ENCODE data around the gene PRDM16. TPM values are rescaled to one million over a fixed set of nuclear protein-coding genes. Genes with fewer than 3 reads are reported as not detected.

PRDM16 gene
- total RNA-seq, 1 donor from 2014 or later: not detected

- Mint-ChIP-seq H3K4me3 (ENCODE audit: low read depth) (no peak overlapping the region), H3K9me3 (peaks cover 7% of the 10 kb centered on the region), H3K27me3 (ENCODE audit: low read depth) (no peaks in the 10 kb centered on the region), H3K4me1 (ENCODE audit: low read depth) (no peaks in the 10 kb centered on the region), H3K27ac (no peak overlapping the region), H3K36me3 (ENCODE audit: low read depth) (no peaks in the 10 kb centered on the region)
- intact Hi-C loops (cut with micrococcal nuclease): no loop called here
- DNase-seq (ENCODE audit: low spot score): no peak
Observed at GRCh38 chr1:3149277-3149676, 80.3 kb downstream of the PRDM16 start.

GRCh38 chr1:3151456-3151855 lies 82.5 kb downstream of the PRDM16 start:
- Mint-ChIP-seq H3K27ac (no peak overlapping the region), H3K9me3 (peaks cover 3% of the 10 kb centered on the region), H3K27me3 (ENCODE audit: low read depth) (peaks cover 12% of the 10 kb centered on the region), H3K4me3 (ENCODE audit: low read depth) (no peak overlapping the region), H3K4me1 (ENCODE audit: low read depth) (no peaks in the 10 kb centered on the region), H3K36me3 (ENCODE audit: low read depth) (no peaks in the 10 kb centered on the region)
- no peak for DNase-seq (ENCODE audit: low spot score)
- intact Hi-C loops (cut with micrococcal nuclease): no loop called here

- intact Hi-C loops (cut with micrococcal nuclease): no loop called here
- Mint-ChIP-seq H3K4me3 (ENCODE audit: low read depth) (no peak overlapping the region), H3K4me1 (ENCODE audit: low read depth) (no peaks in the 10 kb centered on the region), H3K36me3 (ENCODE audit: low read depth) (no peaks in the 10 kb centered on the region), H3K9me3 (no peaks in the 10 kb centered on the region), H3K27me3 (ENCODE audit: low read depth) (peaks cover 13% of the 10 kb centered on the region), H3K27ac (no peak overlapping the region)
- no peak for DNase-seq (ENCODE audit: low spot score)
Observed at GRCh38 chr1:3152143-3152542, 83.1 kb downstream of the PRDM16 start.

DNA sequence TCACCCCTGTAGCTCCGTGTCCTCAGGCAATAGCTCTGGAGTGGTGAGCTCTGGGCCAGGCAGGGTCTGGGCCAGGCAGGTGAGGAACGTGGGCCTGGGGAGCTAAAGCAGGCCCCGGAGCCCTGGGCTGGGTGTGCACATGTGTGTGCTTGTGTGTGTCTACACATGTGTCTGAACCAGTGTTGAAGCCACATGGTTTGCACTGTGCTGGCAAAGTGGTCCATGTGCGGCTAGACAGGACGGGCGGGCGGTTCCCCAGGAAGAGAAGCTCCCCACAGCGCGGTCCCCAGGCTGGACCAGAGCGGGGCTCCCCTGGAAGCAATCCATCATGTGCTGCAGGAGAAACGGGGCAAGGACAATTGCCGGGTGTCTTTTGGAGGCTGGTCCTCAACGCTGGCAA lies 84.2 kb downstream of the PRDM16 start:
- no peak for DNase-seq (ENCODE audit: low spot score)
- intact Hi-C loops (cut with micrococcal nuclease): no loop called here
- Mint-ChIP-seq H3K9me3 (no peaks in the 10 kb centered on the region), H3K4me3 (ENCODE audit: low read depth) (no peak overlapping the region), H3K27me3 (ENCODE audit: low read depth) (peaks cover 13% of the 10 kb centered on the region), H3K4me1 (ENCODE audit: low read depth) (no peaks in the 10 kb centered on the region), H3K36me3 (ENCODE audit: low read depth) (no peaks in the 10 kb centered on the region), H3K27ac (no peak overlapping the region)

- H3K36me3 Mint-ChIP-seq (ENCODE audit: low read depth): no peaks in the 10 kb centered on the region
- H3K9me3 Mint-ChIP-seq: no peaks in the 10 kb centered on the region
- no peak overlapping the region for H3K4me3 Mint-ChIP-seq (ENCODE audit: low read depth)
- H3K4me1 Mint-ChIP-seq (ENCODE audit: low read depth): no peaks in the 10 kb centered on the region
- H3K27ac Mint-ChIP-seq: no peak overlapping the region
- DNase-seq (ENCODE audit: low spot score): no peak
- H3K27me3 Mint-ChIP-seq (ENCODE audit: low read depth): peaks cover 13% of the 10 kb centered on the region
- intact Hi-C loops (cut with micrococcal nuclease): no loop called here
Observed at GRCh38 chr1:3153902-3154795, 85.1 kb downstream of the PRDM16 start.

GRCh38 chr1:3155056-3155925 lies 86.3 kb downstream of the PRDM16 start:
- Mint-ChIP-seq H3K27ac (no peak overlapping the region), H3K36me3 (ENCODE audit: low read depth) (no peaks in the 10 kb centered on the region), H3K27me3 (ENCODE audit: low read depth) (peaks cover 13% of the 10 kb centered on the region), H3K4me1 (ENCODE audit: low read depth) (no peaks in the 10 kb centered on the region), H3K9me3 (no peaks in the 10 kb centered on the region), H3K4me3 (ENCODE audit: low read depth) (no peak overlapping the region)
- intact Hi-C loops (cut with micrococcal nuclease): no loop called here
- no peak for DNase-seq (ENCODE audit: low spot score)

DNA sequence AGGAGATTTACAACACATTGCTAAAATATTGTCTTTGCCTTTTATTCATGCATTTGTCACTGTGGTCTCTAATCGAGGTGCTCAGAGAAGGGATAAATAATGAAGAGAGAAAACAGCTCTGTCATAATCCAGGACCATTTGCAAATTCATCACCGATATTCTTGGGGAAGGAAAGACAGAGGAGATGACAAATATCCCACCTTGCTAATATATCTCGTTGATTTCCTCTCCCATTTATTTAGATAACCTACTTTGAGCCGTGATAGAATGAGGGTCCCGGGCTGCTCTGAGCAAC lies 86.9 kb downstream of the PRDM16 start:
- Mint-ChIP-seq H3K4me1 (ENCODE audit: low read depth) (no peaks in the 10 kb centered on the region), H3K27me3 (ENCODE audit: low read depth) (peaks cover 13% of the 10 kb centered on the region), H3K27ac (no peak overlapping the region), H3K9me3 (no peaks in the 10 kb centered on the region), H3K4me3 (ENCODE audit: low read depth) (no peak overlapping the region), H3K36me3 (ENCODE audit: low read depth) (no peaks in the 10 kb centered on the region)
- DNase-seq (ENCODE audit: low spot score): no peak
- intact Hi-C loops (cut with micrococcal nuclease): no loop called here

DNA sequence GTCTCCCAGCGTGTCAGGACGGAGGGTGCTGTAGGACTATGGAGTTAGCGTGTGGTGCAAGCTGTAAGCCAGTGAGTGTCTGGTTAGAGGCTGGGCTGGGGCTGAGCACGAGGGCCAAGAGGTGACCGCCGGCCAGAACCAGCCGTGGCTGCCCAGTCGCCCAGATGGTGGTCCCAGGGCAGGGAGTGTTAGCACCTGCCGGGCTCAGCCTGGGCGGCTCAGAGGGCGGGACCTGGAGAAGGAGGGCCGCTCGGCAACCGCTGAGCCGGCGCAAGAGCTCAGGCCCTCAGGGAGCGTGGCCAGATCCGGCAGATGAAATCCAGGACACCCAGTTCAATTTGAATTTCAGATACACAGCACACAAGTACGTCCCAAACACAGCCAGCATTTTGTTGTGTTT lies 87.9 kb downstream of the PRDM16 start:
- DNase-seq (ENCODE audit: low spot score): no peak
- H3K4me1 Mint-ChIP-seq (ENCODE audit: low read depth): no peaks in the 10 kb centered on the region

DNA sequence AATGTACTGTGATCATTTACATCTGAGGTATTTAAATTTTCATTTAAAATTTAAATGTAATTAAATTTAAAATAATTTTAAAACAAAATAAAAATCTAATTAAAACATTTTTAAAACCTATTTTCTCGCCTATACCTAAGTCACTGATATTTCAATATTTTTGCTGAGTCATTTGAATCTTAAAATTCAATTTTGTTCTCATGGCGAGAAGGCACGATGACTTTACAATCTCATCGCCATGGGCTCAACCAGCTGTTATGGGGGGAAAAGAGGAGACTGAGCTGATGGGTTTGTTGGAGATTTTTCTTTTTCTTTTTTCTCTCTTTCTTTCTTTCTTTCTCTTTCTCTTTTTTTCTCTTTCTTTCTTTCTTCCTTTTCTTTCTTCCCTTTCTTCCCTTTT lies 89.3 kb downstream of the PRDM16 start:
- Mint-ChIP-seq H3K27ac (no peak overlapping the region), H3K27me3 (ENCODE audit: low read depth) (peaks cover 13% of the 10 kb centered on the region), H3K9me3 (no peaks in the 10 kb centered on the region), H3K4me3 (ENCODE audit: low read depth) (no peak overlapping the region), H3K4me1 (ENCODE audit: low read depth) (no peaks in the 10 kb centered on the region), H3K36me3 (ENCODE audit: low read depth) (no peaks in the 10 kb centered on the region)
- DNase-seq (ENCODE audit: low spot score): no peak
- intact Hi-C loops (cut with micrococcal nuclease): no loop called here

More for the DNA sequence above, 87.9 kb downstream of the PRDM16 start:
- Mint-ChIP-seq H3K27ac (no peak overlapping the region), H3K4me3 (ENCODE audit: low read depth) (no peak overlapping the region), H3K27me3 (ENCODE audit: low read depth) (peaks cover 13% of the 10 kb centered on the region), H3K9me3 (no peaks in the 10 kb centered on the region), H3K36me3 (ENCODE audit: low read depth) (no peaks in the 10 kb centered on the region)
- intact Hi-C loops (cut with micrococcal nuclease): no loop called here

DNA sequence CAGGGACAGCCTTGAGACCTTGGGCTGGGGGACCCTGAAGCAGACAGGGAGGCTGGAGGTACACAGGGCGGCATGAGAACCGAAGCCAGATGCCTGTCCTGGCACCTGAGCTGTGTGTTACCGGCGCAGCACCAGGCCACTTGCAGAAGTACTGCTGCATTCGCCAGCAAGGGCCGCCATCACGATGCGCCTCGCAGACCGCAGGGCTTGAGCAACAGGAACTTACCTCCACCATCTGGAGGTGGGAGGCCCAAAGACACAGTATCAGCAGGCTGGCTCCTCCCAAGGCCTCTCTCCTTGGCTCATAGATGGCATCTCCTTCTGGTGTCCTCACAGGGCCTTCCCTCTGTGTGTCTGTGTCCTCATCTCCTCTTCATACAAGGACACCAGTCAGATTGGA lies 90.1 kb downstream of the PRDM16 start:
- H3K4me3 Mint-ChIP-seq (ENCODE audit: low read depth): no peak overlapping the region
- no peak for DNase-seq (ENCODE audit: low spot score)
- H3K27me3 Mint-ChIP-seq (ENCODE audit: low read depth): peaks cover 13% of the 10 kb centered on the region
- no peaks in the 10 kb centered on the region for H3K36me3 Mint-ChIP-seq (ENCODE audit: low read depth)
- intact Hi-C loops (cut with micrococcal nuclease): no loop called here
- no peaks in the 10 kb centered on the region for H3K9me3 Mint-ChIP-seq
- H3K27ac Mint-ChIP-seq: no peak overlapping the region
- H3K4me1 Mint-ChIP-seq (ENCODE audit: low read depth): no peaks in the 10 kb centered on the region

DNA sequence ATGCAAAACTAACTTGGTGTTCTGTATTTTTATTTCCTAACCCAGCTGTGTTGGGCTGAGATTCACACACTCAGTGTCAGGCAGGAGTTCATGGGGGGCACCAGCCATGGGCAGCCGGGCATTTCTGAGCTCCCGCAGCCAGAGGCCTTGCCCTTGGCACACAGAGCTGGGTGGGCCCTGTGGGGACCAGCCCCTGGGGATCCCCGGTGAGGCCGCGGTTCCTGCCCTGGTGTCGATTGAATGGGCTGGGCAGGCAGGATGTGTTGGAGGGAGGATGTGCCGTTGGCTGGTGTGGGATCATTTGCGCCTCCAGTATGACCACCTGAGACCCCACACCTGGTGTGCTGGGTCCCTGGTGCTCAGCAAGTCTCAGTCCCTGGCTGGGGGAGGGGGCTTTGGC lies 91.0 kb downstream of the PRDM16 start:
- Mint-ChIP-seq H3K27me3 (ENCODE audit: low read depth) (peaks cover 13% of the 10 kb centered on the region), H3K27ac (no peak overlapping the region), H3K36me3 (ENCODE audit: low read depth) (no peaks in the 10 kb centered on the region), H3K4me1 (ENCODE audit: low read depth) (no peaks in the 10 kb centered on the region), H3K9me3 (no peaks in the 10 kb centered on the region), H3K4me3 (ENCODE audit: low read depth) (no peak overlapping the region)
- intact Hi-C loops (cut with micrococcal nuclease): no loop called here
- DNase-seq (ENCODE audit: low spot score): no peak

GRCh38 chr1:3160647-3161145 lies 91.7 kb downstream of the PRDM16 start:
- H3K9me3 Mint-ChIP-seq: no peaks in the 10 kb centered on the region
- peaks cover 9% of the 10 kb centered on the region for H3K27me3 Mint-ChIP-seq (ENCODE audit: low read depth)
- intact Hi-C loops (cut with micrococcal nuclease): no loop called here
- no peak overlapping the region for H3K4me3 Mint-ChIP-seq (ENCODE audit: low read depth)
- no peak for DNase-seq (ENCODE audit: low spot score)
- H3K27ac Mint-ChIP-seq: no peak overlapping the region
- no peaks in the 10 kb centered on the region for H3K4me1 Mint-ChIP-seq (ENCODE audit: low read depth)
- no peaks in the 10 kb centered on the region for H3K36me3 Mint-ChIP-seq (ENCODE audit: low read depth)

Data from activated T-helper 2 cell treated with anti-CD3 and anti-CD28 coated beads, Interferon-gamma antibody, Interleukin-2, Interleukin-4, amounts not matched to agents 10 μg/mL and 5 μg/mL and 100 μg/mL, durations not matched to agents 14 hours and 24 hours and 36 hours (primary cell).